IPS-18c (cell line): ENCODE data around the gene ALDH3A1.

ENCODE experiments used
- H3K4me3 ChIP-seq: 2 replicates; pipeline ENCODE4 v1.7.0; 2013; ENCODE audit warnings: low read depth, mild to moderate bottlenecking, low read length, moderate library complexity; ENCODE audit not compliant: insufficient read depth
- H3K9me3 ChIP-seq: one replicate; pipeline ENCODE4 v1.6.1; 2013; ENCODE audit warnings: mild to moderate bottlenecking, low read length, moderate library complexity; ENCODE audit not compliant: control insufficient read depth, insufficient read depth

The ALDH3A1 gene

GRCh38 chr17:19730843-19731242 is 17.3 kb downstream of the ALDH3A1 start:
- no peak overlapping the region for H3K4me3 ChIP-seq
- peaks cover 2% of the 10 kb centered on the region for H3K9me3 ChIP-seq

GRCh38 chr17:19729900-19730299 is 18.2 kb downstream of the ALDH3A1 start:
- Histone ChIP-seq H3K4me3 (no peak overlapping the region), H3K9me3 (peaks cover 2% of the 10 kb centered on the region)

GRCh38 chr17:19728084-19728495 is 20.0 kb downstream of the ALDH3A1 start:
- Histone ChIP-seq H3K9me3 (peaks cover 2% of the 10 kb centered on the region), H3K4me3 (no peak overlapping the region)

GRCh38 chr17:19727501-19728078 is 20.5 kb downstream of the ALDH3A1 start:
- H3K4me3 ChIP-seq = no peak overlapping the region
- peaks cover 2% of the 10 kb centered on the region for H3K9me3 ChIP-seq

- peaks cover 2% of the 10 kb centered on the region for H3K9me3 ChIP-seq
- H3K4me3 ChIP-seq = no peak overlapping the region
These were observed 21.3 kb downstream of the ALDH3A1 start for GRCh38 chr17:19726631-19727376.

- Histone ChIP-seq H3K4me3 (no peak overlapping the region), H3K9me3 (peaks cover 2% of the 10 kb centered on the region)
These were observed 22.6 kb downstream of the ALDH3A1 start for GRCh38 chr17:19725486-19725885.

- Histone ChIP-seq H3K9me3 (peaks cover 2% of the 10 kb centered on the region), H3K4me3 (no peak overlapping the region)
These were observed 23.3 kb downstream of the ALDH3A1 start for GRCh38 chr17:19724501-19725420.

- peaks cover 2% of the 10 kb centered on the region for H3K9me3 ChIP-seq
- no peak overlapping the region for H3K4me3 ChIP-seq
These were observed 24.1 kb downstream of the ALDH3A1 start for GRCh38 chr17:19723964-19724363.

GRCh38 chr17:19720631-19721426 is 27.3 kb downstream of the ALDH3A1 start:
- no peaks in the 10 kb centered on the region for H3K9me3 ChIP-seq
- no peak overlapping the region for H3K4me3 ChIP-seq

- H3K9me3 ChIP-seq = no peaks in the 10 kb centered on the region
- no peak overlapping the region for H3K4me3 ChIP-seq
These were observed 28.0 kb downstream of the ALDH3A1 start for GRCh38 chr17:19720210-19720475.

- Histone ChIP-seq H3K9me3 (no peaks in the 10 kb centered on the region), H3K4me3 (no peak overlapping the region)
These were observed 28.5 kb downstream of the ALDH3A1 start for GRCh38 chr17:19719355-19720209.

- Histone ChIP-seq H3K4me3 (no peak overlapping the region), H3K9me3 (no peaks in the 10 kb centered on the region)
These were observed 29.3 kb downstream of the ALDH3A1 start for GRCh38 chr17:19718613-19719354.

GRCh38 chr17:19718041-19718612 is 30.0 kb downstream of the ALDH3A1 start:
- Histone ChIP-seq H3K4me3 (no peak overlapping the region), H3K9me3 (no peaks in the 10 kb centered on the region)

- no peak overlapping the region for H3K4me3 ChIP-seq
- no peaks in the 10 kb centered on the region for H3K9me3 ChIP-seq
These were observed 30.6 kb downstream of the ALDH3A1 start for GRCh38 chr17:19717411-19717908.

- Histone ChIP-seq H3K4me3 (no peak overlapping the region), H3K9me3 (no peaks in the 10 kb centered on the region)
These were observed 31.1 kb downstream of the ALDH3A1 start for GRCh38 chr17:19717031-19717360.
